GM12872 (cell line): ENCODE results near the gene ARPIN.

ENCODE experiments used
- CTCF ChIP-seq: IDR thresholded peaks from 3 replicates; pipeline ENCODE4 v1.5.1; 2011; ENCODE audit warnings: low read depth, mild to moderate bottlenecking, low read length, moderate library complexity; ENCODE audit not compliant: insufficient read depth

Gene ARPIN

GRCh38 chr15:89864958-89865739 is 47.6 kb downstream of the ARPIN start:
- no peak for TF ChIP-seq CTCF

- TF ChIP-seq CTCF, result no peak
Observed at GRCh38 chr15:89863918-89864317, 48.8 kb downstream of the ARPIN start.

DNA sequence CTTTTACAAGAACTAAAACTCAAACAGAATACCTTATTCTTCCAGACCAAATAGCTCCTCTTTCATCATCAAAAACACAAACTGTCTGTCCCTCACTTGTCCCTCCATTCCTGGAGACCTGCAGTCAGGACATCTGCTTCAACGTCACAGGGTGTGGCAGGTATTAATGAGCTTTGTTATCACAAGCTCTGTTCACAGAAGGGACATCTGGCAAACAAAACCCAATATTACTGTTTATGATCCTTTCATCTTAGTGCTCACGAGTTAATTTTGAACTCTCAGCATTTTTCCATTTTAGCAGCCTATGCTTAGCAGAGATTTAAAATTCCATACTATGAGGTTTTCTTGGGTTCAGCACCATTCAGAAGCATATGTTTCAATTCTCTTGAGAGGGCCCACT is 51.9 kb downstream of the ARPIN start:
- TF ChIP-seq CTCF, result no peak

DNA sequence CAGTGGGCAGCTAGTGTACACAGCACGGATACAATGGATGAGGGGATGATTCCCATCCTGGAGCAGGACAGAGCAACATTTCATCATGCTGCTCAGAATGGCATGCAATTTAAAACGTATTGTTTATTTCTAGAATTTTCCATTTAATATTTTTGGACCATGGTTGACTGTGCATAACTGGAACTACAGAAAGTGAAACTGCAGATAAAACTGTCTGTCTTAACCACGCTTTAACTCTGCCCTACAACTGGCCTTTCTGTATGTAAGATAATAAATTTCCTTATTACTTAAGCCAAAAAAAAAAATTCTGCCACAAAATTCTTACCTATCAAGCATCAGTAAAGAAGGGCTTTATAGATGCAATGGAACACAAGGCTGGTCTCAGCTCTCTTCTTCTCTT is 52.3 kb downstream of the ARPIN start:
- TF ChIP-seq CTCF, result no peak

DNA sequence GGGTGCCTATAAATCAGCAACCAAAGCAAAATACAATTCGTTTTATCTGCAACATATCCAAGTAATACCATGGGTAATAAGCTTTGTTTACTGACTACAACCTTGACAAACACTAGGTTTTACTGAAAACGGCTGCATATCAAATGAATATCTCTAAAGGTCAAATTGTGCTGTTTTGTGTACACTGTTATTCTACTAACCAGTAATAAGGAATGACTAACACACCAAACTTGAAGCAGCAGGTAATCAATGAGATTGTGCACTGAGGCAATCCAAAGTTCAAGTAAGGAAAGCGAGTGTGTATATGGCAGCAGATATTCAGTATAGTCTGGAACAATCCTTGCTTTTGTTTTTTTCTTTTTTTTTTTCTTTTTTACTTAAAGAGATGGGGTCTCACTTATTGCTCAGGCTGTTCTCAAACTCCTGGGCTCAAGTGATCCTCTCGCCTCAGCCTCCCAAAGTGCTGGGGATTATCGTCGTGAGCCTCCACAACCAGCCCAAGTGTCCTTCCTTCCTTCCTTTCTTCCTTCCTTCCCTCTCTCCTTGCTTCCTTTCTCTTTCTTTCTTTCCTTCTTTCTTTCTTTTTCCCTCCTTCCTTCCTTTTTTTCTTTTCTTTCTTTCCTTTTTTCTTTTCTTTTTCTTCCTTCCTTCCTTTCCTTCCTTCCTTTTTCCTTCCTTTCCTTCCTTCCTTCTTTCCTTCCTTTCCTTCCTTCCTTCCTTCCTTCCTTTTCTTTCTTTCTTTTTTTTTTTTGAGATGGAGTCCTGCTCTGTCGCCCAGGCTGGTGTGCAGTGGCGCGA is 53.9 kb downstream of the ARPIN start:
- TF ChIP-seq CTCF, result no peak

DNA sequence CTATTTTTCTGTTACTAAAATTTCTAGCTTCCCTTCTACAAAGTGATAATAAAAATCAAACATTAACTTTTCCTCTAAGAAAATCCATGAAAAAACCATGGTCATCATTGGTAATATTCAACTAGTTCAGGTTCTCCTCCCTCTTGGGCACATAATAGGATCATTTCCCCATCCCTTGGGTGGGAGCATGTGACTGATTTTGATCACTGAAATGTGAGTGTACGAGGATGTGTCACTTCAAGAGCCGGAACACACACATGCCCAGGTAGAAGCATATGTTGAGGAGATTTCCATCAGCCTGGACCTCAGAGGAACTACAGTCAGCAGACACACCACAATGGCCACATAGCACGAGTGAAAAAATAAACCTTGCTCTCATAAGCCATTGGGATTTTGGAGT is 55.1 kb downstream of the ARPIN start:
- TF ChIP-seq CTCF, result no peak

DNA sequence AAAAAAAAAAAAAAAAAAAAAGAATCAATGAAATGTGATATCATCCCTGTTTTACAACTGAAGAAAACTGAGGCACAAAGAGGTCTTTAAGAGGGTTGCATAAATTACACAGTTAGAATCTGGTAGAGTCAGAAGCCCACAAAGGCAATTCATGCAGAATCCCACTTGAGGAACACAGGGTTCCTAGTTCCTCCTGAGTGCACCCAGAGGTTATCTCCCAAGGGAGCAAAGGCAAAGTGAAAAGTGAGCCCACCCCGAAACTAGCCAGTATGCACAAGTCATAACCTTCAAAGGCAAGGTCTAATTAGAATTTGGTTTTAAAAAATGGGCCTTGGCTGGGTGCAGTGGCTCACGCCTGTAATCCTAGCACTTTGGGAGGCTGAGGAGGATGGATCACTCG is 56.8 kb downstream of the ARPIN start:
- TF ChIP-seq CTCF, result no peak
